BLaER1 treated with 17β-estradiol and CSF1 and Interleukin-3, amounts not matched to agents 10 nM and 100 nM (cell line): Measurements from ENCODE around the gene PASK.

Source experiments
- H3K27ac ChIP-seq, 11 experiments: shearing (Covaris generic); formaldehyde crosslinking; 2 replicates each; pipeline ENCODE4 v1.8.1; 2022
- H3K27me3 ChIP-seq, 11 experiments: shearing (Covaris generic); formaldehyde crosslinking; 2 replicates each; pipeline ENCODE4 v1.8.1; 2022
- H3K36me3 ChIP-seq, 11 experiments: shearing (Covaris generic); formaldehyde crosslinking; 2 replicates each; pipeline ENCODE4 v1.8.1; 2022
- H3K4me1 ChIP-seq, 10 experiments: shearing (Covaris generic); formaldehyde crosslinking; 2 replicates each; pipeline ENCODE4 v1.8.1; 2022
- H3K4me2 ChIP-seq, 11 experiments: shearing (Covaris generic); formaldehyde crosslinking; 2 replicates each; pipeline ENCODE4 v1.8.1; 2022
- H3K4me3 ChIP-seq, 10 experiments: shearing (Covaris generic); formaldehyde crosslinking; 2 replicates each; pipeline ENCODE4 v1.8.1; 2022
- H3K9ac ChIP-seq, 11 experiments: shearing (Covaris generic); formaldehyde crosslinking; 2 replicates each; pipeline ENCODE4 v1.8.1; 2022
- H3K9me3 ChIP-seq, 11 experiments: shearing (Covaris generic); formaldehyde crosslinking; replicated peaks in 1 of 11; 2 replicates each; pipeline ENCODE4 v1.8.1; 2022
- H4K20me1 ChIP-seq, 11 experiments: shearing (Covaris generic); formaldehyde crosslinking; 2 replicates each; pipeline ENCODE4 v1.8.1; 2022
- Cebpa-rat ChIP-seq, 11 experiments: shearing (Covaris generic); IDR thresholded peaks; 2 replicates each; pipeline ENCODE4 v1.8.1; 2022

The PASK gene

DNA sequence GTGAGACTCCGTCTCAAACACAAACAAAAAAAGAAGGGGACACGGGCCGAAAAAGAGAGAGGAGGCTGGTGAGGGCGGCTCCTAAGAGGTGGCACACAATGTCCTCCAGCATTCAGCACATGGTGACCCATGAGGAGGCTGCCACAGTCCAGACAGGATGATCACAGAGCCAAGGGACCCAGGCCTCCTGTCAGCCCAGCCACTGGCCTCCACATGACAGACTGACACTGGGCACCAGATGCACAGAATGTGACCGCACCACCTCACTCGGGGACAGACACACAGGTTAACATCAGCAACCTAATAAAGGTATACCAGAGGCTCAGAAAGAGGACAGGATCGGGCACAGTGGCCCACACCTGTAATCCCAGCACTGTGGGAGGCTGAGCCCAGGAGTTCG is 21.0 kb downstream of the PASK start:
- Histone ChIP-seq H3K36me3 (peaks cover 4 to 92% (median 54%) of the 10 kb centered on the region in 11 experiments; a peak in 18 of 22 replicates), H4K20me1 (peaks cover 0 to 20% (median 0%) of the 10 kb centered on the region in 11 experiments; a peak in 4 of 22 replicates), H3K4me2 (no peak overlapping the region), H3K27me3 (no peaks in the 10 kb centered on the region), H3K9me3 (no peaks in the 10 kb centered on the region), H3K27ac (no peak overlapping the region), H3K4me1 (peaks cover 0 to 10% (median 0%) of the 10 kb centered on the region in 10 experiments; a peak in 2 of 20 replicates), H3K4me3 (no peak overlapping the region), H3K9ac (no peak overlapping the region)
- TF ChIP-seq Cebpa-rat (IDR thresholded peaks at IDR 0.05): no peak

DNA sequence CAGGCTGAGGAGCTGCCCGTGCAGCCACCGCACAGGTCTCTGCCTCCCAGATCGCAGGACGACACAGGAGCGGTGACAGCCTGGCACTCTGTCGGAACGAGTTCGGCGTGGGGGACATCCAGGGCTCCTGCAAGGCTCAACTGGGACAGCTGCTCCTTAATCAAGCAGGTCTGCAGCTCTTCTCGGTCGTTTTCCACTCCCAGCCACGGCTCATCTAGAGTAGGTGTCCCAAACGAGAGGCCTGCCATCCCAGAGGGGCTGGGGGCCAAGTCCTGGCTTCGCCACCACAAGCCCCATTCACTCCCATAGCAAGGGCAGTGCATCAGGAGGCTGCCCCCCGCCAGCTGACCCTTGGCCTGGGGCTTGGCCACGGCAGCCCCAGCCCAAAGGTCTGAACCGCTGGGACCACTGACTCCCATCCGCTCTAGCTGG is 22.5 kb downstream of the PASK start:
- H3K4me3 ChIP-seq: no peak overlapping the region

DNA sequence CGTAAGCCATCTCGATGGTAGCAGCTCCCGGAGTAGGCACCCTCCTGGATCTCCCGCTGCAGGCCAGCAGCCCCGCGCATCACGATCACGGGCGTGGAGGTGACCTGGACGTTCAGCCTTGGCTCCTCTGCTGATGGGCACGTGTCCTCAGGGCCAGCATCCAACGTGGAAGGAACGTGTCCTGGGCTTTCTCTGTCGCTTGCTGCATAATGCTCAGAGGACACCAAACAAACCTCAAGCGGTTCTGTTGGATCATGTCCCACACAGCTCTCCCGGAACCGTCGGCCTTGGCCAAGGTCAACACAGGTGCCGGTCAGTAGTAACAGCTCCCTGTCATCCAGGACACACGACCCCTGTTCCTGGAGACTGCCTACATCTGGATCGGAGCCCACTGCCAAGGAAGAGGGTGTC is 23.1 kb downstream of the PASK start:
- Histone ChIP-seq H3K4me3 (no peak overlapping the region), H3K9me3 (peaks cover 0 to under 1% (median 0%) of the 10 kb centered on the region in 11 experiments; a peak in 2 of 22 replicates), H3K4me1 (peaks cover 0 to 10% (median 0%) of the 10 kb centered on the region in 10 experiments; a peak in 2 of 20 replicates), H3K27ac (no peak overlapping the region), H3K4me2 (no peak overlapping the region), H4K20me1 (peaks cover 0 to 20% (median 0%) of the 10 kb centered on the region in 11 experiments; a peak in 2 of 22 replicates), H3K27me3 (no peaks in the 10 kb centered on the region), H3K36me3 (peaks cover 11 to 85% (median 49%) of the 10 kb centered on the region in 11 experiments), H3K9ac (no peak overlapping the region)
- no peak for TF ChIP-seq Cebpa-rat (IDR thresholded peaks at IDR 0.05)

More for the DNA sequence above, 22.5 kb downstream of the PASK start:
- no peaks in the 10 kb centered on the region for H3K27me3 ChIP-seq
- H3K9ac ChIP-seq: no peak overlapping the region
- no peak overlapping the region for H3K4me2 ChIP-seq
- H3K36me3 ChIP-seq: peaks cover 11 to 87% (median 51%) of the 10 kb centered on the region in 11 experiments; a peak in 21 of 22 replicates
- H4K20me1 ChIP-seq: peaks cover 0 to 20% (median 0%) of the 10 kb centered on the region in 11 experiments; a peak in 2 of 22 replicates
- H3K9me3 ChIP-seq: no peaks in the 10 kb centered on the region
- TF ChIP-seq Cebpa-rat (IDR thresholded peaks at IDR 0.05): no peak
- peaks cover 0 to 10% (median 0%) of the 10 kb centered on the region in 10 experiments; a peak in 2 of 20 replicates for H3K4me1 ChIP-seq
- H3K27ac ChIP-seq: no peak overlapping the region

DNA sequence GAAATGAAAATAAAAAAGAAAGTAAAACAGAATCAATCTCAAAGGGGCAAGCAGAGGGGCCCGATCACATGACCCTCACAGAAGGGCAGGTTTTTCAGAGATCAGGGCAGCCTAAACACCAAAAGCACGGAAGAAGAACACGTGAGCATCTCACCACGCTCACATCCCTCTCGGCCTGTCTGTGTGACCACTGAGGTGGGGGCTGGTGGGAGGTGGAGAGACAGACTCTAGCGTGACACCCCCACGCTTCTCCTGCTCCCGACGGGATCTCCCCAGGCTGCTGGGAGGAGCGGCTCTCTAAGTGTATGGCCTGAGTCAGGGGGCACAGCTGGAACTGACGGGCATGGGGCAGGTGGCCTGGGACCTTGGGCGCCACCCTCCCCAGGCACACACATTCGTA is 23.6 kb downstream of the PASK start:
- Histone ChIP-seq H3K27me3 (no peaks in the 10 kb centered on the region), H3K9ac (no peak overlapping the region), H4K20me1 (peaks cover 0 to 20% (median 0%) of the 10 kb centered on the region in 11 experiments; a peak in 2 of 22 replicates), H3K9me3 (peaks cover 0 to 6% (median 5%) of the 10 kb centered on the region in 11 experiments; a peak in 11 of 22 replicates), H3K4me3 (no peak overlapping the region), H3K4me2 (no peak overlapping the region), H3K4me1 (peaks cover 0 to 10% (median 0%) of the 10 kb centered on the region in 10 experiments; a peak in 2 of 20 replicates), H3K36me3 (peaks cover 13 to 86% (median 55%) of the 10 kb centered on the region in 11 experiments), H3K27ac (no peak overlapping the region)
- no peak for TF ChIP-seq Cebpa-rat (IDR thresholded peaks at IDR 0.05)

DNA sequence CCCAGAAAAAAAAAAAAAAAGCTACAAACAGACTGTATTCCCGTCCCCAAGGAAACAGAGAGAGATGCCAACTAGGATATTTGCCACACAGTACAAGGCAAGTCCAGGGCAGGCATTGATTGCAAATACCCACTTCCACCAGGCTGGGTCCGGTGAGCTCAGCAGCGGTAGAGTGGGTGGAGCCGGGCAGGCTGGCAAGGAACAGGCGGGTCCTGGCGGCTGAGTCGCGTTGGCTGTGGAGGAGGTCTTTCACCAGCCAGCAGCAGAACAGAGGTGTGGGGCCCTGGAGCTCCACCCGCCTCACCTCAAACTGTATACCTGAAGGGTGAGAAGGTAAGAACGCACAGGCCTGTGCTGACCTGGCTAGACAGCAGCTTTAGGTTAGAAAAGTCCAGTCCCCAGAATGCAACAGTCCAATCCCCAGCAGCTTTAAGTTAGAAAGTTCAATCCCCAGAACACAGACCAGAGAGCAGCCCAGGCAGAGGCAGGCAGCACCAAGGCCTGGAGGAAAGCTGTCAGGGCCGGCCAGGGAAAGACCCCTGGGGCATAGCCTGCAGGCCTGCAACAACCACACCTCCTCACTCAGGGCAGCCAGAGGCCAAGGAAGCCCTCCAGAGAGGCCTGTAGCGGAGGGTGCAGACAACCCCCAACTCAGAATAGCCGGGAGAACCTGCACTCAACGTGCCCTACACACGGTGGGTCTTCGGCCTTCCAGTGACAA is 25.3 kb downstream of the PASK start:
- Histone ChIP-seq H3K4me3 (no peak overlapping the region), H4K20me1 (peaks cover 0 to 20% (median 0%) of the 10 kb centered on the region in 11 experiments; a peak in 1 of 22 replicates), H3K9ac (no peak overlapping the region), H3K36me3 (peaks cover 16 to 79% (median 60%) of the 10 kb centered on the region in 11 experiments), H3K9me3 (peaks cover 0 to 11% (median 6%) of the 10 kb centered on the region in 11 experiments; a peak in 11 of 22 replicates), H3K4me1 (peaks cover 0 to under 1% (median 0%) of the 10 kb centered on the region in 10 experiments; a peak in 1 of 20 replicates), H3K4me2 (no peak overlapping the region), H3K27me3 (no peaks in the 10 kb centered on the region), H3K27ac (no peak overlapping the region)
- TF ChIP-seq Cebpa-rat (IDR thresholded peaks at IDR 0.05): no peak

DNA sequence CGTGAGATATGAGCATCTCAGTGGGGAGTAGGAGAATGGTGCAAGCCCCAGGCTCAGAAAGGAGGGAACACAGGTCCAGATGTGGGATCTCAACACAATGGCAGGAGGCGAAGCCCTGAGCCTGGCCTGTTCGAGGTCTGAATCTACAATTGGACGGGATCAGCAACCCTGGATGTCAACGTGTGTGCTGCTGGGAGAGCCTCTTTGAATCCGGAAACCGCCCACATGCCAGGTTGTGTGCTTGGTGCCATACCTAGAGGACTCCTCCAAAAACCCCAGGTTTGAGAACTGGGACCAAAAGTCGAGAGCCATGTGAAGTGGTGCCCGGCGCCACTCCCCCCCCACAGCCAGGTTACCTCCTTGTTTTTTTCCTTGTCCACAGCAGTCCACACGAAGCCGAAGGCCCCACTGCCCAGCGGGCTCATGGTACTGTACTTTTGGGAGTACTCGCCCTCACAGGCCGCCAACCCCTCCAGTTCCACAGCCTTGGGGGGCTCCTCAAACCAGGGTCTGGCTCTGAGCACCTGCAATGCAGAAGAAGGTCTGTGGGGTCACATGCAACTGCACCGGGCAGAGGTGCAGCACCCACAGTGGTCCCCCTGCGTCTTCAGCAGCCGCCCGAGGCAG is 26.8 kb downstream of the PASK start:
- Histone ChIP-seq H3K27ac (no peak overlapping the region), H3K9ac (no peak overlapping the region), H3K36me3 (peaks cover 16 to 75% (median 64%) of the 10 kb centered on the region in 11 experiments), H3K4me2 (no peak overlapping the region), H3K4me3 (no peak overlapping the region), H3K9me3 (peaks cover 0 to 11% (median 6%) of the 10 kb centered on the region in 11 experiments; a peak in 11 of 22 replicates), H3K4me1 (no peaks in the 10 kb centered on the region), H4K20me1 (peaks cover 0 to 18% (median 0%) of the 10 kb centered on the region in 11 experiments; a peak in 1 of 22 replicates), H3K27me3 (no peaks in the 10 kb centered on the region)
- no peak for TF ChIP-seq Cebpa-rat (IDR thresholded peaks at IDR 0.05)

DNA sequence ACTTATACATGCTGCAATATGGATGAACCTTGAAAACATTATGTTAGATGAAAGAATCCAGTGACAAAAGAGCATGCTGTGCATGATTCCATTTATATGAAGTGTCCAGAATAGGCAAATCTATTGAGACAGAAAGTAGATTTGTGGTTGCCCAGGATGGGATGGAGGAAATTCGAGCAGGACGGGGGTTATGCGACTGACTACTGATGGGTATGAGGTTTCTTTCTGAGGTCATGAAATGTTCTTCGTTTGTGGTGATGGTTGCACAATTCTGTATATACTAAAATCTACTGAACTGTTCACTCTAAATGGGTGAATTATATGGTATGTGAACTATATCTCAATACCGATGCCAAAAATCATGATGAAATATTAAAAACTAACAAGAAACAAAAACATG is 28.3 kb downstream of the PASK start:
- Histone ChIP-seq H3K36me3 (peaks cover 13 to 76% (median 62%) of the 10 kb centered on the region in 11 experiments), H3K9ac (no peak overlapping the region), H3K27me3 (no peaks in the 10 kb centered on the region), H4K20me1 (peaks cover 0 to 10% (median 0%) of the 10 kb centered on the region in 11 experiments; a peak in 2 of 22 replicates), H3K27ac (no peak overlapping the region), H3K4me1 (no peaks in the 10 kb centered on the region), H3K9me3 (peaks cover 0 to 11% (median 6%) of the 10 kb centered on the region in 11 experiments; a peak in 11 of 22 replicates), H3K4me3 (no peak overlapping the region), H3K4me2 (no peak overlapping the region)
- TF ChIP-seq Cebpa-rat (IDR thresholded peaks at IDR 0.05): no peak

DNA sequence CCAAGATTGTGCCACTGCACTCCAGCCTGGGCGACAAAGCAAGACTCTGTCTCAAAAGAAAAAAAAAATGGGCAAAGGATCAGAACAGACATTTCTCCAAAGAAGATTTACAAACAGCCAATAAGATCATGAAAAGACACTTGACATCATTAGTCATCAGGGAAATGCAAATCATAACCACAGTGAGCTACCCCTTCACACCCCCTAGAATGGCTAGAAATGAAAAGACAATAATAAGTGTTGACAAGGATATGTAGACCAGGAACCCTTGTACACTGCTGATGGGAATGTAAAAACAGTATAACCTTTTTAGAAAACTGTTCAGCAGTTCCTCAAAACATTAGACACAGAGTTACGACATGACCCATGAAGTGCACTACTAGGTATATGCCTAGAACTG is 28.8 kb downstream of the PASK start:
- H3K9ac ChIP-seq: no peak overlapping the region
- peaks cover 0 to 5% (median 0%) of the 10 kb centered on the region in 11 experiments; a peak in 3 of 22 replicates for H4K20me1 ChIP-seq
- no peak overlapping the region for H3K27ac ChIP-seq
- H3K9me3 ChIP-seq: peaks cover 0 to 11% (median 6%) of the 10 kb centered on the region in 11 experiments; a peak in 11 of 22 replicates
- H3K4me2 ChIP-seq: no peak overlapping the region
- H3K4me1 ChIP-seq: no peaks in the 10 kb centered on the region
- H3K36me3 ChIP-seq: peaks cover 12 to 76% (median 62%) of the 10 kb centered on the region in 11 experiments
- TF ChIP-seq Cebpa-rat (IDR thresholded peaks at IDR 0.05): no peak
- no peak overlapping the region for H3K4me3 ChIP-seq
- H3K27me3 ChIP-seq: no peaks in the 10 kb centered on the region
